Hindlimb muscle (tissue), 1 donor: ENCODE data around the gene GPR137C. TPM values are rescaled to one million over a fixed set of nuclear protein-coding genes. Genes with fewer than 3 reads are reported as not detected.

ENCODE experiments used
- DNase-seq: peaks from one replicate; pipeline ENCODE4 v3.0.0-alpha.2; 2013
- polyA plus RNA-seq: library from polyadenylated mRNA; unstranded; fragments of 120-200 nt; gene quantifications from one replicate; pipeline ENCODE4 v1.2.1, GENCODE V29; 2013; ENCODE audit not compliant: insufficient read length

Gene GPR137C, protein sequence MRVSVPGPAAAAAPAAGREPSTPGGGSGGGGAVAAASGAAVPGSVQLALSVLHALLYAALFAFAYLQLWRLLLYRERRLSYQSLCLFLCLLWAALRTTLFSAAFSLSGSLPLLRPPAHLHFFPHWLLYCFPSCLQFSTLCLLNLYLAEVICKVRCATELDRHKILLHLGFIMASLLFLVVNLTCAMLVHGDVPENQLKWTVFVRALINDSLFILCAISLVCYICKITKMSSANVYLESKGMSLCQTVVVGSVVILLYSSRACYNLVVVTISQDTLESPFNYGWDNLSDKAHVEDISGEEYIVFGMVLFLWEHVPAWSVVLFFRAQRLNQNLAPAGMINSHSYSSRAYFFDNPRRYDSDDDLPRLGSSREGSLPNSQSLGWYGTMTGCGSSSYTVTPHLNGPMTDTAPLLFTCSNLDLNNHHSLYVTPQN
- polyA plus RNA-seq, result 2.4 TPM

DNA sequence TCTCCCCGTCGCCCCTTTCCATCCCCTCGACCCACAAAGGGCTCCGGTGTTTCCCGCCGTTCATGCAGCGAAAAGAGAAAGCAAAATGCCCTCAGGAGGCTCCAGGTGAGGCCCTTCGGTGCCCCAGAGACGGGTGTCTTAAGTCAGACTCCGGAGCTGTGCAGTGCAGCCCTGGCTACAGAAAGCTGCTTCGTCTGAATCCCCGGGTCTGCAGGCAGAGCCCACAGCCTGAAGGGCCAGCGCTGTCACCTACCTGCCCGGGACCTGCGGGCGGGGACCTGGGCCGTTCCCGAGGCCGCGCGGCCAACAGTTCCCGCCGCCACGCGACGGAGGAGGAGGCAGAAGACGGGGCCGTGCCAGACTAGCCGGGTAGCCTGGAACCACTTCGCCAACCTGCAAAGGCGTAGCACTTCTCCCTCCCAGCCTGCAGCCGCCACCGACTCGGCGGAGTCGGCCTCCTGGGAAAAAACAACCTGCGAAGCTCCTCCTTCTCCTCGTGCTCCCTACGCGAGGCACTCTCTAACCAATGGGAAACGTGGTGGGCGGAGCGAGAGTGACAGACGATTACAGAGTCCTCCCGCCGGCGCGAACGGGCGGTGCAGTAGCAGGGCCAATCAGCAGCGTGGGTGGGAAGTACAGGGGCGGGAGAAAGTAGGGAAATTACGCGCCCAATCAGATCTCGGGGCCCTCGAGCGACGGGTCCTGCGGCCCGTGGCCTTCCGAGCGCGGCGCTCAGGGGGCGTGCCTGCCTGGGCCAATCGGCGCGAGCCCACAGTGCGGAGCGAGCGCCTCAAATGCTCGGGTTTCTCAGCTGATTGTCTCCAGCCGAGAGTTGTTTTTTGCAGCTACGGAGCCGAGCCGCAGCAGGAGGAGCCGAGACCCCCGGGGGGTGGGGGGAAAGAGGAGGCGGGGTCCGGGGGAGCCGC lies at the start of gene GPR137C, which contains the start of gene TXNDC16:
TSS of gene GPR137C (plus strand) at position 774 of the 926 bp plus-strand sequence. CDS start 312 bp downstream, outside the sequence.
TSS of gene TXNDC16 (minus strand) at position 443 of the 926 bp plus-strand sequence. CDS start 8,948 bp downstream, outside the sequence.
- DNase-seq, result peak; percentile 99

DNA sequence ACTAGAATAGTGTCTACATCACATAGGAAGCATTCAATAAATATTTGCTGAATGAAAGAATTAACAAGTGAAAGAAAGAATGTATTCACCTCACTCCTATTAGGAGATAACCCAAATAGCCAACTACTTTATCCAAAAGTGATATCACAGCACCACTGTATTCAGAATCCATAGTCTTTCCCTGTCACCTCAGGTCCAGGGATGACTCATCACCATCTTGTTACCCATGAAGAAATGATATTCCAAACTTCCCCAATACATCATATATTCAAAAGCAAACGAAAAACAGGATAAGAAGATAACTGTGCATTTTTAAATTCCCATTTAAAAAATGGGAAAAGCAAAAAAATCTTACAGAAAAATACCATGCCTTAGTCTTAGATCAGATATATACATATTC lies 39.4 kb upstream of the GPR137C start:
- no peak for DNase-seq

DNA sequence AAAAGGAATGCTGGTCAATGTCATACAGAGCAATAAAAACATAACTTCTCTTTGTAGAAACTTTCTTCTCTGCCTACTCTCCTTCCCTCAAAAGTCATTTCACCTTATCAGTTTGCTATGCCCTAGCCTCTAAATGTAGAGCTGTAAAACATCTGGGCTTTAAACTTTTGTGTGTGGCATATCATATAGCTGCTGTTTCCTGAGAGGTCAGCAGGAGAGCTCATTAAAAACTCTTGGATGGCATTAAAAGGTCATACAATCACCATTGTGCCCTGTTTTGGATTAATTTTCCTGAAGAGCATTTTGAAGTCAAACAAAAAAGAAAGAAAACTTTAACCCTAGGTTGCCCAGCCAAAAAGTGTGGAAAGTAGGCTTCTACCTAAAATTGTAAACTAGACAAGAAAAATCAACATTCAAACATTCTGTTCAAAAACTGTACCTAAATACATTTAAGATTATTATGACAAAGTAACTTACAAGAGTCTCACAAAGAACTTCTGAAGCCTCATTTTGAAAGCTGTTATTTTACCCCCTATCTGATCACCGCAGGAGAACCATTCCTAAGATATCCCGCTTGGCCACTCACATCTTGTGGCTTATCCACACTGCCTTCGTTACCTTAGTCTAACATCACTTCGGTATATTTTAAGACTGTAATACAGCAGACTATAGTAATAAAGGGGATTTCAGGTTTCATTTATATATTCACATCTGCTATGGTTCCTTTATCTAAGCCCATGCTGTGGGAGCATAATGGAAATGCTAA lies 38.4 kb upstream of the GPR137C start:
- no peak for DNase-seq

DNA sequence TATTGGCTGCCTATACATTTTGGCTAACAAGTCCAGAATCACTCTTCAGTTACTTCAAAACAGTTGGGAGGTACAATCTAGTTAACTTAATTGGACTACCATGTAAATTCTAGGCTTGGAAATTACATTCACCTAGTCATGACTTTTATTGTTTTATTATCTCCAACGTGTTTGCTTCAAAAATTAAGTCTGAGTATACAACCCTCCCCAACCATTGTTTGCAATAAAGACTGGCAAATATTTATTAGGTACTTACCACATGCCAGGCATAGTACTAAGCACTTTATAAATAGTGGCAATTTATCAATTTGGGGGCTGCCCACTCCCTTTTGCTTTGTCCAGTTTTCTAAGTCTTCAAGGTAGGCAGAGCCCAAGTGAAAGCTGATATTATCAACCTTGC lies 30.6 kb upstream of the GPR137C start:
- DNase-seq, result no peak

DNA sequence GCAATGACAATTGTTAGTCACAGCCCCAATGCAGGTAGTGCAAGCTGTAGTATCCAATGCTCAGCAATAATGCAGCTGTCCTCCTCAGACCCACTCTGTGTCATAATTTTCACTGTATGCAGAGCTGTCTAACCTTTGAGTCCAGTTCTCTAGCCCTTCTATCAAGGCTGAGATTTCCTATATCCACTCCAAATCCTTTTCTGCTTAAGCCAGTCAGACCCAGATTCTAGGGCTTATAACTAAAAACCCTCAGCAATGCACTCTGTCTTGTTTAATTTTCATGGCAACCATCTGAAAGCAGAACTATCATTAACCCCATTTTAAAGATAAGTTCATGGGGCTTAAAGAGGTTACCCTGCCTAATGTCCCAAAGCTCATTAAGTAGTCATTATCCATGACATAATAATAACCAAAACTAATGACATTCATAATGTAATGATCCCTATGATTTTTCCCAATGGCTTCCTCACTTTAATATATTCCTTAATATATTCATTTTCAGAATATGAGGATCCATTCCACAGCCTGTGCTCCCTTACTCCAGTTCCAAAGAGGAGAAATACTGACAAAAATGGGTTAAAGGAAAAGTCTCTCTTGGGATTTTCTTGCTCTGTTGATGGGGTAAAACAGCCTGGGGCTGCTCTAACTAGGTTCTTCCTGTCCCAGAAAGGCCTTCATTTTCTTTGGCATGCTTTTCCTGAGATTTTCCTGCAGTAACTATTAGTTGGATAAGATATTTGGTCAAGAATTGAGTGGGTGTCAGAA lies 29.9 kb upstream of the GPR137C start:
- no peak for DNase-seq

DNA sequence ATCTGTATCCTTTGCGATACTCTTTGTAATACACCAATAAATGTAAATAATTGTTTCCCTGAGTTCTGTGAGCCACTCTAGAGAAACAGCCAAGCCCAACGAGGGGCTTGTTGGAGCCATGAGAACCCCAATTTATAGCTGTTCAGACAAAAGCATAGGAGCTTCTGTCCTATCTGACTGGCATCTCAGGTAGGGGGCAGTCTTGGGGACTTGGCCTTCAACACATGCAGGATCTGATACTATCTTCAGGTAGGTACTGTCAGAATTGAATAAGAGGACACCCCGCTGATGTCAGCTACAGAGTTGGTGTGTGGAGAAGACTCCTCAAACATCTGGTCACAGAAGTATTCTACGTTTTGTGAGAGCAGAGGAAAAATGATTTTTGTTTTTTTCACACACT lies 25.6 kb upstream of the GPR137C start:
- DNase-seq, result no peak

DNA sequence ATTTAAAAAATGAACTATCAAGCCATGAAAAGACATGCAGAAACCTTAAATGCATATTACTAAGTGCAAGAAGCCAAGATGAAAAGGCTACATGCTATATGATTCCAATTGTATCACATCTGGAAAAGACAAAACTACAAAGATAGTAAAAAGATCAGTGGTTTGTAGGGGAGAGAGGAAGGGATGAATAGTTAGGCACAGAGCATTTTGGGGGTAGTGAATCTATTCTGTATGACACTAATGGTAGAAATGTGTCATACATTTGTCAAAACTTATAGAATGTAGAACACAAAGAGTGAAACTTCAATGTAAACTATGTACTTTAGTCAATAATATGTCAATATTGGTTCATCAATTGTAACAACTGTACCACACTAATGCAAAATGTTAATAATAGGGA lies 21.2 kb upstream of the GPR137C start:
- no peak for DNase-seq

DNA sequence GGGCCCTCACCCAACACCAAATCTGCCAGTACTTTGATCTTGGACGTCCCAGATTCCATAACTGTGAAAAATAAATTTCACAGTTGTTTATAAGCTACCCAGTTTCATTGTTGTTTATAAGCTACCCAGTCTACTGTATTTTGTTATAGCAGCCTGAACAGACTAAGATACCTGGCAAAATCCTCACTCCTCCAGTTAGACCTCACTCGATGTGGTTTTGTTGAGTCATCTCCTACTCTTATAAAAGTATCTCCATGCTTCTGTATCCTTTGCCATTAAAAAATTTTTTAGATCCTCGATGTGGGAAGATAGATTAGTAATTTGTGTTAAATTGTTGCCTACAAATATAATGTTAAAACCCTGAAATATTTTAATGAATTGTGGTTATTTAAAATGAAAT lies 16.4 kb upstream of the GPR137C start:
- no peak for DNase-seq

DNA sequence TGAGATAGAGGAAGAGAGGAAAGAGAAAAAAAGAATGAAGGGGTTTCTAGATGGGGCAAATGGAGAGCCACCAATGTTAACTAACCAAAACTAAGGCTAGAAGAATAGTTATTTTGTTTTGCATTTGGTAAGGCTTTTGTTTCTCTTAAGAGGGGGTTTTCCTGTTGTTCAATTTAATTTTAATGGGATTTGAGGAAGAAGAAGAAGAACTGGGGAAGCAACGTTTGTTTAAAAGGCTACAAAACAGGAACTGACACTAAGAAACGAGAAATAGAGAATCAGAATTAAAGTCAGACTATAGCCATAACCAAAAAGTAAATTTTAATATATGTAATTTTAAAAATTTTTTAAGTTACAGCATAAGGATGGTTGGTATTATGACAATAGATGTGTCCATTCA lies 14.0 kb upstream of the GPR137C start:
- no peak for DNase-seq

DNA sequence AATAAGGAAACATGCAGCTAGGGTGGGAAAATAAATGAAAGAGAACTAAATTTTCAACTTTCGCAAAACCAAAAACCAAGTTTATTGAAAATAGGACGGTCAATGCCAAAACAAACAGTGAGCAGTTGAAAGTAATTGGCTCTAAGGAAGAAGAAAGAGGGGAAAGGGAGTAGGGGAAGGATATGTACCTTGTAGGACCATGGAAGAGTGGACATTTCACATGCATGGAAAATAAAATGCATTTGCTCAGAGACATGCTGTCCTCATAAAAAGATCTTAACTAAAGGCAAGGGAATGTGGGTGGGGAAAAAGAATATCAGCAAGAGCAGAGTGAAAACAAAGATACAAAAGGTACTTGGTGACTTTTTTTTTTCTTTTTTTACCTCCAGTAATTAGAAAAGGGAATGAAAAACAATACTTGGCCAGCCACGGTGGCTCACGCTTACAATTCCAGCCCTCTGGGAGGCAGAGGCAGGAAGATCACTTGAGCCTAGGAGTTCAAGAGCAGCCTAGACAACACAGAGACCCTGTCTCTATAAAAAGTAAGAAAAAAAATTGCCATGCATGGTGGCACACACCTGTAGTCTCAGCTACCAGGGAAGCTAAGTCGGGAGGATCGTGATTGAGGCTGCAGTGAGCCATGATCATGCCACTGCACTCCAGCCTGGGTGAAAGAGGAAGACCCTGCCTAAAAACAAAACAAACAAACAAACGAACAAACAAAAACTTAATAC lies 6.9 kb upstream of the GPR137C start:
- DNase-seq, result no peak

DNA sequence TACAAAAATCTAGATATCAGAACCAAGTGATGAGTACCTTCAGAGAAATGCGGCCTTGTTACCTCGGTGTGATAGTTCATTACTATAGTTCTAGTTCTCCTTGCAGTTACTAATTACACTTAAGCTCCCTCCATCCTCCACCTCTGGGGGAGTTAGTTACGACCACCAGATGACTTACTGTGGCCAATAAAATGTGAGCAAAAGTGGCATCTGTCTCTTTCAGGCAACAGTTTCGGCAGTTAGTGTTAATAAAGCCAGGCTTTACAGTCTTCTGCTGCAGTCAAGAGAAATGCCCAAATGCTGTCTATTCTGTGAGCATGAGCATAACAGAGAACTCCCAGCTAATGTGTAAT lies 6.3 kb upstream of the GPR137C start:
- no peak for DNase-seq

DNA sequence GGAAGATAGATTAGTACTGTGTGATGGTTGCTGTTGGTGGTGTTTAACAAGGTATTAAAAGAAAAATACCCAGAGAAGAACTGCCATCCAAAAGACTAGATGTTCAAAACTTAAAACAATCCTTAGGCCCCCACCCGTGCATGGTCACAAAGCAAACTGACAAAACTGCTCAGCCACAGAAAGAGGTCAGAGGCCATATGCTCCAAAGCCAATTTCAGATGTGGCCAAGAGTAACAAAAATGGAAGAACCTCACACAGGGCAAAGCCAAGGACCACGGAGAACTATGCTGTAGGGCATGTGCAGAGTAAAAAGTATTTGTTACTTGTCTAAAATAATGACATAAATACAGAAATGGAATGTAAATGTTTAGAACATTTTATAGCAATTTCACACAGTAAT lies 5.6 kb upstream of the GPR137C start:
- DNase-seq, result no peak

DNA sequence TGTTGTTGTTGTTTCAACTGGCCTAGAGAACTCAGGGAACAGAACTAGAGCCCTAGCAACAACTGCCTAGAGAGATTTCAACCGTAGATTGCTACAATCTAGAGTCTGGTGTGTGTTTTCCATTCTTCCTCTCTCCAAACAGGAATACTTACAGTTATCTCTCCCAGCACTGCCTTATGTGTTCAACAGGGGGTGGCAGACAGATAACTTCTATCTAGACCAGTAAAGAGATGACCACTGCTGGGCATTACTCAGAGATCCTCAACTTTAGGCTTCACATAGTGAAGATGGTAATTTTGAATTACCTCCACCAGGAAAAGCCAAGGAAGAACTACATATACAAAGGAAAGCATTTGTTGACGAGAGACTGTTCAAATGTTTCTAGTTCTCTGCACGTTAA lies 5.1 kb upstream of the GPR137C start:
- no peak for DNase-seq

DNA sequence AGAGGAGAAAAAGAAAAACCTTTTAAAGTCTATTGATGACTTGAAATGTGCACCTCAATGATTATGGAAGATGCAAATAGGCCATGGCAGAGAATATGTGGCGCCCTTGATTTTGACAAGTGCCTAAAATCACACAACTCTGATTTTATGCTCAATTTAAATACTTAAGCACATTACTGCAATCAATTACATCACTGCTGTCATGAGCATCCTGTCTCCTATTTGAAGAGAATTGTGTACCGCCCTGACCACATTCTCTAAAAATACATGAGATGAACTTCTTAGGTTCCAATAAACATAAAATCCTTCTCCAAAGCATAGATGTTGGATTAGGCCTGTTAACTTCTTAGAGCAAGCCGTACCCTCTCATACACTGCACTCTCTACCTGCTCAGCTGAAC lies 2.0 kb upstream of the GPR137C start:
- DNase-seq, result no peak

DNA sequence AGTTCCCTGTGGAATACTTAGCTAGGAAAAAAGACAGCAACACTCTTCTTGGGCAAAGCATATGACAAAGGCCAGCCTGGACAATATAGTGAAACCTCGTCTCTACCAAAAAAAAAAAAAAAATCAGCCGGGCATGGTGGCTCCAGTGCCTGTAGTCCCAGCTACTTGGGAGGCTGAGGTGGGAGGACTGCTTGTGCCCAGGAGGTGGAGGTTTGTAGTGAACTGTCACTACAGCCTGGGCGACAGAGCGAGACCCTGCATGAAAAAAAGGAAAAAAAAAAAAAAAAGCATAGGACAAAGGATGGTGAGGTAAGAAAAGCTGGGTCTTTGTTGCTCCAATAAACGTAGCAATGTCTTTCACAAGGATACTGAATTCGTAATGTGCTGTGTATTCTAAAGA lies 1.4 kb upstream of the GPR137C start:
- no peak for DNase-seq

DNA sequence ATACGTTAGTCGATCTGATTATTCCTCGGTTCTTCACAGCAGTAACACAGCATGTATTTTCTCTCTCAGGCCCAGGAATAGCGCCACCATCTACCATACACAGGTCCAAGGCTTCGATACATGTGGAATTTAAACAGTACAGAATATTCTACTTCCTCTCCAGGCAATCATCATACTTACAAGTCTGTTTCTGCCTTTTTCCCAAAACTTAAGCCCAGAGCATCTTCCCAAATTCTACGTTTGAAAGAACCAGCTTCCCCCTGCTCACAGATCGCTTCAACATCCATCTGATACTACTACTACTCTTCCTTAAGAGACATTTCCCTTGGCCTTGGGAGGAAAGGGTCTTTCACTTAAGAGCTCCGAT lies 957 bp upstream of the GPR137C start:
- DNase-seq, result peak; percentile 54

DNA sequence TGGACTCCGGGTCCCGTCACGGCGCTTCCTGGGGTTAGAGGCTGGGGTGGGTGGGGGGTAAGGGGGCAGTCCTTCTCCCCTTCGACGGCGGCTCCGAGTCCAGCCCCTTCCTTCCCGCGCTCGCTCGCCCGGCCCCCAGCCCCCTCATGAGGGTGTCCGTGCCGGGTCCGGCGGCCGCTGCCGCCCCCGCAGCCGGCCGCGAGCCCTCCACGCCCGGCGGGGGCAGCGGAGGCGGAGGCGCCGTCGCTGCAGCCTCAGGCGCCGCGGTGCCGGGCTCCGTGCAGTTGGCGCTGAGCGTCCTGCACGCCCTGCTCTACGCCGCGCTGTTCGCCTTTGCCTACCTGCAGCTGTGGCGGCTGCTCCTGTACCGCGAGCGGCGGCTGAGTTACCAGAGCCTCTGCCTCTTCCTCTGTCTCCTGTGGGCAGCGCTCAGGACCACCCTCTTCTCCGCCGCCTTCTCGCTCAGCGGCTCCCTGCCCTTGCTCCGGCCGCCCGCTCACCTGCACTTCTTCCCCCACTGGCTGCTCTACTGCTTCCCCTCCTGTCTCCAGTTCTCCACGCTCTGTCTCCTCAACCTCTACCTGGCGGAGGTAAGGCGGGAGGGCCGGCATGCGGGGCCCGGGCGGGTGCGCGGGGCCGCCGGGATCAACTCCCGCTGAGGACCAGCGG lies 500 bp downstream of the GPR137C start:
- no peak for DNase-seq

DNA sequence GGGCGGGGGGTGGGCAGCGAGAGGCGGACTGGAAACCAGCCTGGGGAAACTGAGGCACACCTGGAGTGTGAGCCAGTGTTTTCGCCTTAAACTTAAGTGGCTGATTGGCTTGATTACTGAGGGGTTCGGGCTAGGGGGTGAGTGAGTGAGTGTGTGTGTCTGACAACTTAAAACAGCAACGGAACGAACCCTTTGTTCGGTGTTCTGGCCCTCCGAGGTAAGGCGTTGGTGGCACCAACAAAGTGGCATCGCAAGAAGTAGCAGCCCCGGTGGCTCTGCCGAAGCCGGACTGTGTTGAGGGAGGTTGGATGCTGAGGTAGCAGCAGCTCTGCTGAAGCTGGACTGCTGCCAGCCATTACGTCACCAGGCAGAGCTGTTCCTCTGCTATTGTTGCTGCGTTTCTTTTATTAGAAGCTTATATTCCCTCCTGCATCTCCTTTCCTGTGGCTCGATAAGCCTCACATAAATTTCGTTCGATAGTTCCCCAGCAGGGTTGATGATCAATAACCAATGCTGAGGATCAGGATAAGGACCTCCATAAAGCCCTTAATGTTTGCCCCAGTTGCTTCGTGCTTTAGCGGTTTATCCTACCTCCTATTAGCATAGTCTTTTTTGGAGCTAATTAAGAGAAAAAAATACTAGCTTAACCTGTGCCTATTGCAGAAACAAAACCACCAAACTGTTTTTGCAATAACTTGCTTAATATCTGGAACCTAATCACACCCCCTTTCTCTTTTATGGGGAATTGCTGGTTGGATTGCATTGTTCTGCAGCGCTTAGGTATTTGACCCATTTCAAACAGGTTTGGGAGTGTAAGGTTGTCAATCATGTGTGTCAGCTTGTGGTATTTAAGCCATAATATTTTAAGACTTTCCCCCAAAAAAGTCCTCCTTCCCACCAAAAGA lies 1.3 kb downstream of the GPR137C start:
- peak; percentile 94 for DNase-seq

DNA sequence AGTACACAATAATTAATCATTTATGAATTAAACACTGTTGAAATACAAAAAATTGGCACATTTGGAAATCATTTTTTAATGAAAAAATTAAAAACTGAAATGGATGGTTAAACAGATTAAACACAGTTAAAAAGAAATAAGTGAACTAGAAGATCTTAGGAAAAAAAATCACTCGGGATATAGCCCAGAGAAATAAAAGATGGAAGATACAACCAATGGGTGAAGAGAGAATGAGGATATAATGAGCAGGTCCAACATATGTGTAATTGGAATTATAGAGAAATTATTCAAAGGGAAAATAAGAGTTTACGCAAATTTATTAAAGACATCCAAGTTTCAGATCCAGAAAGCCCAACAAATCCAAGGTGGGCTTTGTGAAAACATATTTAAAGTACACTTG lies 6.1 kb downstream of the GPR137C start:
- no peak for DNase-seq

DNA sequence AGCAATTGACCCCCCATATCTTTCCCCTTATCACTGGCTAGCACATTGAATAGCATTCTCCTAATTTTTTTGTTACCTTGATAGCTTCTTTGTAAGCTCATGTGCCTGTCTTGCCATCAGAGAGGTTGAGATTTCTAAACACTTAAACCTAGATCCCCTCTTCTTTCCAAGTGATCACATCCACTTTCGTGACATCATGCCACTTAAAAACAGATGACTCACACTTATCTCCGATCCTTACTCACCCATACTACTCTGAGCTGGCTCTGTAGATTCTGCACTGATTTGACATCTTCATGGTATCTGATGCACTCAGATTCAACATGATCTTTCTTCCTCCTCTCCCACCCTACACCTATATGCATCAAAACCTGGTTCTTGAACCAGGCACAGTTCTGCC lies 10.5 kb downstream of the GPR137C start:
- no peak for DNase-seq
